Nephron progenitor cell (in vitro differentiated cells): ENCODE measurements around the gene ADD1.
A peak's percentile ranks its signal among the peaks of the same experiment; 100 is the strongest.

Experiments used
- DNase-seq: peaks from one replicate; pipeline ENCODE4 v3.0.0; 2021
- H3K27ac Mint-ChIP-seq: 2 replicates; pipeline ENCODE4 v1.8.0; 2021; ENCODE audit warnings: mild to moderate bottlenecking, moderate library complexity, mixed read lengths
- H3K27me3 Mint-ChIP-seq: 2 replicates; pipeline ENCODE4 v1.8.0; 2021; ENCODE audit warnings: mild to moderate bottlenecking, low read depth, mixed read lengths; ENCODE audit not compliant: poor library complexity
- H3K36me3 Mint-ChIP-seq: 2 replicates; pipeline ENCODE4 v1.8.0; 2021; ENCODE audit warnings: low read depth, mixed read lengths
- H3K4me1 Mint-ChIP-seq: 2 replicates; pipeline ENCODE4 v1.8.0; 2021; ENCODE audit warnings: mixed read lengths
- H3K4me3 Mint-ChIP-seq: 2 replicates; pipeline ENCODE4 v1.8.0; 2021; ENCODE audit warnings: mild to moderate bottlenecking, moderate library complexity, mixed read lengths
- H3K9me3 Mint-ChIP-seq: 2 replicates; pipeline ENCODE4 v1.8.0; 2021; ENCODE audit warnings: mild to moderate bottlenecking, moderate library complexity, mixed read lengths
- CTCF ChIP-seq: fragments of 200-600 bp; sonication (generic); IDR thresholded peaks from 2 replicates; pipeline ENCODE4 v1.5.0; 2021; ENCODE audit warnings: antibody characterized with exemption

ADD1 gene

GRCh38 chr4:2847302-2847871, 3.7 kb downstream of the ADD1 start:
- H3K4me3 Mint-ChIP-seq, result peak overlapping the region; percentile 5
- H3K4me1 Mint-ChIP-seq, result peaks cover 63% of the 10 kb centered on the region
- no peak for TF ChIP-seq CTCF
- H3K27ac Mint-ChIP-seq, result peak overlapping the region; percentile 21
- DNase-seq, result no peak
- H3K27me3 Mint-ChIP-seq, result no peaks in the 10 kb centered on the region
- H3K36me3 Mint-ChIP-seq, result peaks cover 15% of the 10 kb centered on the region
- H3K9me3 Mint-ChIP-seq, result no peaks in the 10 kb centered on the region

GRCh38 chr4:2848449-2848848, 4.8 kb downstream of the ADD1 start:
- Mint-ChIP-seq H3K4me1 (peaks cover 60% of the 10 kb centered on the region), H3K9me3 (no peaks in the 10 kb centered on the region), H3K27ac (no peak overlapping the region), H3K36me3 (peaks cover 11% of the 10 kb centered on the region), H3K4me3 (no peak overlapping the region), H3K27me3 (no peaks in the 10 kb centered on the region)
- DNase-seq, result no peak
- no peak for TF ChIP-seq CTCF

- H3K27ac Mint-ChIP-seq, result peak overlapping the region; percentile 29
- no peak overlapping the region for H3K4me3 Mint-ChIP-seq
- H3K36me3 Mint-ChIP-seq, result peaks cover 22% of the 10 kb centered on the region
- no peak for TF ChIP-seq CTCF
- no peaks in the 10 kb centered on the region for H3K9me3 Mint-ChIP-seq
- no peaks in the 10 kb centered on the region for H3K27me3 Mint-ChIP-seq
- H3K4me1 Mint-ChIP-seq, result peaks cover 58% of the 10 kb centered on the region
- no peak for DNase-seq
Measured at GRCh38 chr4:2849267-2850152, 5.9 kb downstream of the ADD1 start.

- peaks cover 30% of the 10 kb centered on the region for H3K36me3 Mint-ChIP-seq
- DNase-seq, result no peak
- peaks cover 48% of the 10 kb centered on the region for H3K4me1 Mint-ChIP-seq
- no peaks in the 10 kb centered on the region for H3K27me3 Mint-ChIP-seq
- peak overlapping the region; percentile 96 for H3K27ac Mint-ChIP-seq
- H3K9me3 Mint-ChIP-seq, result peaks cover 2% of the 10 kb centered on the region
- TF ChIP-seq CTCF, result no peak
- H3K4me3 Mint-ChIP-seq, result no peak overlapping the region
Measured at GRCh38 chr4:2850966-2851798, 7.5 kb downstream of the ADD1 start.

GRCh38 chr4:2852481-2852921, 8.9 kb downstream of the ADD1 start:
- no peaks in the 10 kb centered on the region for H3K27me3 Mint-ChIP-seq
- DNase-seq, result no peak
- no peak for TF ChIP-seq CTCF
- peaks cover 34% of the 10 kb centered on the region for H3K36me3 Mint-ChIP-seq
- peaks cover 5% of the 10 kb centered on the region for H3K9me3 Mint-ChIP-seq
- no peak overlapping the region for H3K4me3 Mint-ChIP-seq
- peak overlapping the region; percentile 84 for H3K27ac Mint-ChIP-seq
- H3K4me1 Mint-ChIP-seq, result peaks cover 47% of the 10 kb centered on the region
